HG02884 (cell line): ENCODE measurements around the gene BNIP2.
"Not testable (repeated sequence)": the region's sequence is repeated elsewhere in the genome, so short reads cannot be mapped to it uniquely, and the experiment has no call there.

ENCODE experiments used
- ATAC-seq: cut with Tn5 transposase; IDR thresholded peaks from one replicate; pipeline ENCODE4 v1.9.1; 2021; ENCODE audit warnings: mild to moderate bottlenecking, moderate library complexity; ENCODE audit not compliant: unreplicated experiment

The BNIP2 gene

DNA sequence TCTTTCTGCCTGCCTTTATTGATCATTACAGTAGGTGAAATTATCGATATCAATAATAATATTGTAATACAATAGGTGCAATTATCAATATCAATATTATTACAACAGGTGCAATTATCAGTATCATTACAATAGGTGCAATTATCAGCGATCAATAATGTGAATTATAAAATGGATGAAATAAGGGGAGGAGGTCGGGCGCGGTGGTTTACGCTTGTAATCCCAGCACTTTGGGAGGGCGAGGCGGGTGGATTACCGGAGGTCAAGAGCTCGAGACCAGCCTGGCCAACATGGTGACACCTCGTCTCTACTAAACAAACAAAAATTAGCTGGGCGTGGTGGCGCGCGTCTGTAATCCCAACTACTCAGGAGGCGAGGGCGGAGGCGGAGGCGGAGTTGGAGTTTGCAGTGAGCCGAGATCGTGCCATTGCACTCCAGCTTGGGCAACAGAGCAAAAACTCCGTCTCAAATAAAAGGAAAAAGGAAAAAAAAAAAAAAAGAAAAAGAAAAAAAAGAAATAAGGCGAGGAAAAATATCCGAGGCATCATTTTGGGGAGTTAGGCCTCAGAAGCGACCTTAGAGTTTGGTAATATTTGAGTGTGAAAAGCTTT, 611 bp upstream of the BNIP2 start:
- ATAC-seq = no peak

DNA sequence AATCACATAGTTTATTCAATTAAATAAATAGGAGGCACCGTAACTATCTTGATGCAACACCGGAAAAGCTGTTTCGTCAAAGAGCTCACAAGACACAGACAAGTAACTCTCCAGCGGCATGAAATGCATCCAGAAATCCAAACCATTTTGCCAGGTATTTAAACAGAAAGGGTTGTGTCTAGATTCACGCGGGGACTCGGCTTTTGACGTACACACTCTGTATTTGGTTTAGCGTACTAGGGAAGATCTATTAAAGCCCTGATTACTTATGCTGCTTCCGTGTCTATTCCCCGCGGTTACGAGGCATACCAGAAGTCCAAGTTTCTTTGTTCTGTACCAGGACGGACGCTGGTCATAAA, 718 bp downstream of the BNIP2 start:
- ATAC-seq = peak; percentile 2

GRCh38 chr15:59687836-59688235, 1.3 kb downstream of the BNIP2 start:
- no peak for ATAC-seq

- ATAC-seq = no peak
Observed at GRCh38 chr15:59686389-59686788, 2.7 kb downstream of the BNIP2 start.

- no peak for ATAC-seq
Observed at GRCh38 chr15:59685737-59686297, 3.3 kb downstream of the BNIP2 start.

- ATAC-seq = no peak
Observed at GRCh38 chr15:59680870-59681269, 8.2 kb downstream of the BNIP2 start.

DNA sequence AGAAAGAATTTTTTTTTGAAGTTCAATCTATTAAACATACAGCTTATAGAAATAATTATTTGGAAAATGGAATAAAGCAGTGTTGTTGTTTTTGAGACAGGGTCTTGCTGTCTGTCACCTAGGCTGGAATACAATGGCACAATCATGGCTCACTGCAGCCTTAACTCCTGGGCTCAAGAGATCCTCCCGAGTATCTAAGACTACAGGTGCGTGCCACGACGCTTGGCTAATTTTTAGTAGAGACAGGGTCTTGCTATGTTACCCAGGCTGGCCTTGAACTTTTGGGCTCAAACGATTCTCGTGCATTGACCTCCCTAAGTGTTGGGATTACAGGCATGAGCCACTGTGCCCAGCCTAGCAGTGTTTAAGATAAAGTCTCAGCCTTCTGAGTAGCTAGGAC, 8.8 kb downstream of the BNIP2 start:
- no peak for ATAC-seq

- ATAC-seq = no peak
Observed at GRCh38 chr15:59678620-59679019, 10.5 kb downstream of the BNIP2 start.

- no peak for ATAC-seq
Observed at GRCh38 chr15:59678172-59678571, 10.9 kb downstream of the BNIP2 start.

GRCh38 chr15:59676565-59676964, 12.6 kb downstream of the BNIP2 start:
- ATAC-seq = no peak

DNA sequence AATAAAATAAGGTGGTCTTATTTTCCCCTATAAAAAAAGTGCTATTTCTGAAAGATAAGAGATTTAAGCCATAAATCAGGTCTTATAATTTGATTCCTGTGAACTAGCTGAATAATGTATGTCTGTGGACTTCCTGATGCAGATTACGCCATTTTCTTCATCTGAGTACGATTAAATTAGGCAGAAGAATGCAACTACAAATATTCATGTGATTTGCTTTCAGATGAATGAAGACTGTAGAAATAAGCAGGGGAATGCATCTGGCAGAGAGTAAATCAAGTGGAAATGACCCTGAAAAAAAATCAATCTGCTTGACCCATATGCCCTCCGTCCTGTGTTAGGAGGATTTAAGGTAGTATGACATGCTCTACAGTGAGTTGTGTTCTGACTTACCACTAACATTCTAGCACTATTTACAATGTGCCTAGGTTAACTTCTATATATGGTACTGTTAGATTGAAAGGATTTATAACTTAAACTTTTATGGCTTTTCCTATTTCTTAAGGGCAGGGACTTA, 14.7 kb downstream of the BNIP2 start:
- no peak for ATAC-seq

DNA sequence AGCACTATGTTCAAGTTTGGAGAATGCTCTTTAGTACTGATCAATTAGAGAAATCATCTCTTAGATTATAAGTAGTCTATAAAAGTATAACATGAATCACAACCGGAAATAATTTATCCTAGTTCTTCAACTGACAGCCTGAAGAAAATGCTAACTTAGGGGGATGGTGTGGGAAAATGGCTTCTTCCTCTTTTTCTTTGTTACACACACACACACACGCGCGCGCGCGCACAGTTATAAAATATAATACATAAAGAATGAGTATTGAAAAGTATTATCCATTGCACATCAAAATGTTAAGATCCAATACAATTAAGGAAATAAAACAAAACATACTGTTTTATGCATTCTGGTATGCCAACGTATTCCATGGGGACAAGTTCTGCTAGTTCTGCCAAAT, 20.6 kb downstream of the BNIP2 start:
- ATAC-seq = no peak

- ATAC-seq = no peak
Observed at GRCh38 chr15:59662260-59662659, 26.9 kb downstream of the BNIP2 start.

DNA sequence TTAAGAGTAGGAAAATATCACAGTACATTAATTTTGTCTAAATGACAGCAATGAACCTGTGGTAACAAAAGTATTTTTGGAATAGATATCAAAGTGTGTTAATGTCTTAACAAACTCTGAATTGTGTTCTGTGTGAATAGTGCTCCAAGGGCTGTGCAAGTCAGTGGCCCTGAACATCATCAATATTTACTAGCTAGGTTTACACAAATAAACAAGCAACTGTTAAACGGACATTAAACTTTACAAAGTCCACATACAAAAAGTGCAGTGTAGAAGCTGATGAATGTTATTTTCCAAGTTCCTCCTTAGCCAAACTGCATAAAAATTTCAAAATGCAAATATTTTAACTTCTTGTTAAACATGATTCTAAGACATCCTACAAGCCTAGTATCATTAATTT, 29.8 kb downstream of the BNIP2 start:
- ATAC-seq = no peak

DNA sequence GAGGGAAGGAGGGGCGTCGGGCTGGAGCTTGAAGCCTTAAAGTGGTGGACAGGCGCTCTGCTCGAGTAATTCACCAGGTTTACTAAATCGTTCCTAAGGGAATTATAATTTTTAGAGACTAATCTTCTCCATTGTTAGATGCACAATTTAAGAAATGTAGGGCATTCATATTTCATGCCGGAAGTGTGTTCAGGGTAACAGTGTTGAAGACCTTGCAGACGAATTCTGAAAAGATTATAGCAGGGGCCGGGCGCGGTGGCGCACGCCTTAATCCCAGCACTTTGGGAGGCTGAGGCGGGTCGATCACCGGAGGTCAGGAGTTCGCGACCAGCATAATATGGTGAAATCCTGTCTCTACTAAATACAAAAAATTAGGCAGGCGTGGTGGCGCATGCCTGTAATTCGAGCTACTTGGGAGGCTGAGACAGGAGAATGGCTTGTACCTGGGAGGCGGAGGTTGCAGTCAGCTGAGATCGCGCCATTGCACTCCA, 31.4 kb downstream of the BNIP2 start:
- ATAC-seq = no peak

DNA sequence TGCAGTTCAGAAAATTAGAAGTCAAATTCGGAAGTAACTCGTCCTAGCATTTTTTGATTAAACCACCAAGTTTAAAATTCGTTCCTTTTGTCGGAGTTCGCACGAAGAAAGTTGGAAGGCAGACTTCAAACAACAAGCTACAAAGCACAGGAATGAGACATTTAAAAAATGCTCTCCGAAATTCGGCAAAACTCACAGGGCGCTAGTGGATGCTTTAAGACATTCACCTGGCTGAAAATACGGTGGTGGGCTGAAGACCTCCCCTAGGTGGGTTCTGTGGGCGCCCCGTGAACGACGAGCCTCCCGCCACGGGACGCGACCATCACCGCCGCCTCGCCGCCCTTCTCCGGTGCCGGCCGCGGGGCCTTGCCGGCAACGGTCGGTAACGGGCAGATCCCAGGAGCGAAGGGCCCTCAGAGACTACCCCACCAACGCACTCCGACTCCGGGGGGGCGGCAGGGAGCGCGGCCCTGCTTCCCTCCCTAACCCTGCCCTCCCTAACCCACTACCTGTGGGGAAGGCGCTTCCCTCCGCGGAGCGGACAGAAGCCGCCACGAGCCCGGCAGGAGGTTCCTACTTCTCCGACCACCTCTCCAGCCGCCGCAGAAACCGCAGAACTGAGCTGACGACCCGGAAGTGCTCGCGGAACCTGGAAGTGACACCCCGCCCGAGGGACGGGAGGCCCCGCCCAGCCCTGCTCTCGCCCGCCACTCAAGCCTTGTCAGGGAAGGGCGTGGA, 32.1 kb downstream of the BNIP2 start, which contains the start of gene GTF2A2:
GTF2A2 (minus strand) TSS at position 619 of the 738 bp plus-strand sequence. CDS start 5,238 bp downstream, outside the sequence.
- ATAC-seq = peak; percentile 99

DNA sequence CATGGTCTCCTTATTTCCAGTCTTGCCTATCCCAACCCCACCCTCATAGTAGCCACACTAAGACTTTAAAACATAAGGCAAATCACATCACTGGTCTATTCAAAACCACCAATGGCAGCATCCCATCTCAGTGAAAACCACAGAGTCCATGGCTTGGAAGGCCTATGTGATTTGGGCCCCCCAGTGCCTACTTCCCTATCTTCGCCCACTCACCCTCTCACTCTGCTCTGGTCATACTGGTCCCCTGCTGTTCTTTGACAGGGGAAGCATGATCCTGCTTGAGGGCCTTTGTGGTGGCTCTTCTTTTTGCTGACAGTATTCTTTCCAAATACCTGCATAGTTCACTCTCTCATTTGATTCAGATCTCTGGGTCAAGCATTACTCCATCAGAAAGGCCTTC, 35.1 kb downstream of the BNIP2 start:
- ATAC-seq = no peak

GRCh38 chr15:59649603-59650002, 39.5 kb downstream of the BNIP2 start:
- no peak for ATAC-seq

GRCh38 chr15:59647085-59647484, 42.0 kb downstream of the BNIP2 start:
- no peak for ATAC-seq

GRCh38 chr15:59646277-59646676, 42.8 kb downstream of the BNIP2 start:
- no peak for ATAC-seq

DNA sequence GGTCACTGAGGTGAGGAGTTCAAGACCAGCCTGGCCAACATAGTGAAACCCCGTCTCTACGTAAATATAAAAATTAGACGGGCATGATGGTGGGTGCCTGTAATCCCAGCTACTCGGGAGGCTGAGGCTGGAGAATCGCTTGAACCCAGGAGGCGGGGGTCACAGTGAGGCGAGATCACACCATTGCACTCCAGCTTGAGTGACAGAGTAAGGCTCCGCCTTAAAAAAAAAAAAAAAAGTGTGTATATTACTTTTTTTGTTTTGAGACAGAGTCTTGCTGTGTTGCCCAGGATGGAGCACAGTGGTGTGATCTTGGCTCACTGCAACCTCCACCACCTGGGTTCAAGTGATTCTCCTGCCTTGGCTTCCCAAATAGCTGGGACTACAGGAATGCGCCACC, 43.3 kb downstream of the BNIP2 start:
- ATAC-seq = not testable (repeated sequence)

DNA sequence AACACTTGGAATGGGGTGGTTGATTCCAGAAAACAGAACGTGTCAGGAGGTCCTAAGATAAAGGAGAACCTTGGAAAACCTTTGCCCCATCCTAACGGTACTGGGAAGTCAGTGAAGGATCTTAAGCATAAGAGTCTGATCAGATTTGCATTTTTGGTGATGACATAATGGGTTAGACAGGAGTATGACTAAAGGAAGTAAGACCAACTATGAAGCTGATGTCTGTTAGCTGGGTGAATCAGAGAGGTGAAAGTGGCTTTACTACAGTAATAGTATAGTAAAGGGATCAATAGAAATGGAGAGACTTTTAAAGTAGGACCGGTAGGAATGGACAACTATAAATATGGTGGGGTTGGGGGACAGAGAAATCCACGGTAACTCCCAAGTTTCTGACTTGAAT, 44.4 kb downstream of the BNIP2 start:
- no peak for ATAC-seq
